HG02571 (cell line): ENCODE measurements around the gene SYTL3.
"Not testable (repeated sequence)": the region's sequence is repeated elsewhere in the genome, so short reads cannot be mapped to it uniquely, and the experiment has no call there.

ENCODE experiments used
- ATAC-seq: cut with Tn5 transposase; IDR thresholded peaks from one replicate; pipeline ENCODE4 v1.9.1; 2021; ENCODE audit warnings: mild to moderate bottlenecking, moderate library complexity; ENCODE audit not compliant: unreplicated experiment

SYTL3 gene

GRCh38 chr6:158621694-158622544 lies 27.9 kb upstream of the SYTL3 start:
- ATAC-seq = no peak

GRCh38 chr6:158622545-158623190 lies 27.2 kb upstream of the SYTL3 start:
- ATAC-seq = no peak

- no peak for ATAC-seq
Observed at GRCh38 chr6:158624684-158625682, 24.9 kb upstream of the SYTL3 start.

- ATAC-seq = no peak
Observed at GRCh38 chr6:158625881-158626305, 24.0 kb upstream of the SYTL3 start.

- no peak for ATAC-seq
Observed at GRCh38 chr6:158626360-158627167, 23.3 kb upstream of the SYTL3 start.

GRCh38 chr6:158627168-158627939 lies 22.5 kb upstream of the SYTL3 start:
- ATAC-seq = no peak

- no peak for ATAC-seq
Observed at GRCh38 chr6:158627940-158628211, 22.0 kb upstream of the SYTL3 start.

GRCh38 chr6:158628542-158628941 lies 21.3 kb upstream of the SYTL3 start:
- no peak for ATAC-seq

GRCh38 chr6:158629367-158630221 lies 20.3 kb upstream of the SYTL3 start:
- no peak for ATAC-seq

GRCh38 chr6:158630938-158631616 lies 18.8 kb upstream of the SYTL3 start:
- ATAC-seq = no peak

GRCh38 chr6:158631678-158632537 lies 17.9 kb upstream of the SYTL3 start:
- no peak for ATAC-seq

GRCh38 chr6:158632538-158633119 lies 17.2 kb upstream of the SYTL3 start:
- ATAC-seq = not testable (repeated sequence)

GRCh38 chr6:158633127-158633526 lies 16.7 kb upstream of the SYTL3 start:
- no peak for ATAC-seq

- no peak for ATAC-seq
Observed at GRCh38 chr6:158634695-158635426, 15.0 kb upstream of the SYTL3 start.

GRCh38 chr6:158635427-158636073 lies 14.3 kb upstream of the SYTL3 start:
- no peak for ATAC-seq

- no peak for ATAC-seq
Observed at GRCh38 chr6:158636778-158637177, 13.1 kb upstream of the SYTL3 start.
